ENCODE measurements around the gene TPMT.

Gene TPMT

DNA sequence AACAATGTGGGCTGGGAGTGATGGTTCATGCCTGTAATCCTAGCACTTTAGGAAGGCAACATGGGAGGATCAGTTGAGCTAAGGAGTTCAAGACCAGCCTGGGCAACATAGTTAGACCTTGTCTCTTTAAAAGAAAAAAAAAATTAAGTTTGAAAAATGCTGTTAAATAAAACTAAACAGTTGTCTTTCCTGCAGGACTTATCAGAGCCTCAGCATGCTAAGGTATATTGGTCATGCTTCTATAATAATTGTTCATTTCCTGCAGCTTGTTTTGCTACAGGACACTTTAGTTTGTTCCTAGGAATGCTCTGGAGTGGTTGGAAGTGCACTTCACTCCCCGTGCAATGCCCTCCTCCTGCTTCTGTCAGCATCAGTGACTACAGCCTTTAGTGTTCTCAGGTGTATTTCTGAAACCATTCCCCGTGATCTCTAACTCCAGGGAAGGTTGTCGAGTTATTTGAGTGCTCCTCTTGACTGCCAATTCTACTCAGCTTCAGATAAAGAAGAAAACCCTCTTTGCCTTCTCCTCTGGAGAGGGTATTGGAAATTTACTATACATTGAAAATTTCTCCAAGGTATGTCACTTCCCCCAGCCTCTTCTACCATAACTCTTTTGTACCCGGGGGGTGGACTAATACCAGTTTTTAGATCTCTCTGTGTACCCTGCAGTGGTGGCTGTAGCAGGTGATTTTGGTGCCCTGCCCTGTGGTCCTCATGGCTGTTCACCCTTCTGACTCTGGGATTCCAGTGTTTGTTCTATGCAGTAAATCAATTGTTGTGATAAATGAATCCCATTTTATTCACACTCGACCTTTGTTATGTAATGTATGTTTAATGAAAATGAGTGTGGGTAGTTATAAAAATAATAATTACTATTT, 66.2 kb downstream of the TPMT start:
- no peak for DNase-seq
- TF ChIP-seq, protein P1, sequence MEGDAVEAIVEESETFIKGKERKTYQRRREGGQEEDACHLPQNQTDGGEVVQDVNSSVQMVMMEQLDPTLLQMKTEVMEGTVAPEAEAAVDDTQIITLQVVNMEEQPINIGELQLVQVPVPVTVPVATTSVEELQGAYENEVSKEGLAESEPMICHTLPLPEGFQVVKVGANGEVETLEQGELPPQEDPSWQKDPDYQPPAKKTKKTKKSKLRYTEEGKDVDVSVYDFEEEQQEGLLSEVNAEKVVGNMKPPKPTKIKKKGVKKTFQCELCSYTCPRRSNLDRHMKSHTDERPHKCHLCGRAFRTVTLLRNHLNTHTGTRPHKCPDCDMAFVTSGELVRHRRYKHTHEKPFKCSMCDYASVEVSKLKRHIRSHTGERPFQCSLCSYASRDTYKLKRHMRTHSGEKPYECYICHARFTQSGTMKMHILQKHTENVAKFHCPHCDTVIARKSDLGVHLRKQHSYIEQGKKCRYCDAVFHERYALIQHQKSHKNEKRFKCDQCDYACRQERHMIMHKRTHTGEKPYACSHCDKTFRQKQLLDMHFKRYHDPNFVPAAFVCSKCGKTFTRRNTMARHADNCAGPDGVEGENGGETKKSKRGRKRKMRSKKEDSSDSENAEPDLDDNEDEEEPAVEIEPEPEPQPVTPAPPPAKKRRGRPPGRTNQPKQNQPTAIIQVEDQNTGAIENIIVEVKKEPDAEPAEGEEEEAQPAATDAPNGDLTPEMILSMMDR (IDR thresholded peaks at IDR 0.05; ENCODE audit: low read depth, low read length) = no peak
- Histone ChIP-seq H3K36me3 (no peaks in the 10 kb centered on the region), H3K27me3 (no peaks in the 10 kb centered on the region), H3K4me3 (ENCODE audit: low read depth, low read length) (no peak overlapping the region), H3K4me1 (no peaks in the 10 kb centered on the region), H3K9me3 (no peaks in the 10 kb centered on the region)

DNA sequence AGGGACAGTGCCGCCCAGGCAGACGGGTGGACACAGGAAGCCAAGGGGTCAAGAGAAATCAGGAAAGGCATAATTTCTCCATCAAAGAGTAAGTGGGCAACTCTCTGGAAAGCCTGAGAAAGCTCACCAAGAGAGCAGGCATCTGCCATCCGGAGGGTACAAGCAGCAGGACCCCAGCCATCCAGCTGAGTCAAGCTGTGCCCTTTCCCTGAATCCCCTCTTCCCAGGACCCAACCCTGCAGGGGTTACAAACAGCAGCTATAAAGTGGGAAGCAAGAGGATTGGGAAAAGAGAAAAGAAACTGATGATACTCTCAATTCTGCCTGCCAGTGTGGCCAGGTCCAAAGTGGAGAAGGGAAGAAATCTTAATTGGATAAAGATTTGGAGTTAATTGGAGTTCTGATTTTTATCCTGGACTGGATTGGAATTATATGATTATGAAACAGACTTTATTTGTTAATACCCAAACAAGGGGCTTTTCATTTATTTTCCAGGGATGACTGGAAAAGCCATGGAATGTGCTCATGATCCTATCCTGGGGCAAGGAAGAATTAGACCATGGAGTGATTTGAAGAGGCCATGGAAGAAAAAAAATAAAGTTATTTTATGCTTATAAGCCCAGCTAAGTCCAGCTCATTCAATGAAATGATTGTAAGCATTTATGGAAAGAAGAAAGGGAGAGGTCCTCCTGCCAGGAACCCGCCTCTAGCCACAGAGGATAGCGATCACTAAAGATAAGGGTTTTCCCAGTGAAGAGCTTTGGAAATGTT, 67.3 kb downstream of the TPMT start:
- no peaks in the 10 kb centered on the region for H3K27me3 ChIP-seq
- TF ChIP-seq, protein P1 (IDR thresholded peaks at IDR 0.05; ENCODE audit: low read depth, low read length) = no peak

DNA sequence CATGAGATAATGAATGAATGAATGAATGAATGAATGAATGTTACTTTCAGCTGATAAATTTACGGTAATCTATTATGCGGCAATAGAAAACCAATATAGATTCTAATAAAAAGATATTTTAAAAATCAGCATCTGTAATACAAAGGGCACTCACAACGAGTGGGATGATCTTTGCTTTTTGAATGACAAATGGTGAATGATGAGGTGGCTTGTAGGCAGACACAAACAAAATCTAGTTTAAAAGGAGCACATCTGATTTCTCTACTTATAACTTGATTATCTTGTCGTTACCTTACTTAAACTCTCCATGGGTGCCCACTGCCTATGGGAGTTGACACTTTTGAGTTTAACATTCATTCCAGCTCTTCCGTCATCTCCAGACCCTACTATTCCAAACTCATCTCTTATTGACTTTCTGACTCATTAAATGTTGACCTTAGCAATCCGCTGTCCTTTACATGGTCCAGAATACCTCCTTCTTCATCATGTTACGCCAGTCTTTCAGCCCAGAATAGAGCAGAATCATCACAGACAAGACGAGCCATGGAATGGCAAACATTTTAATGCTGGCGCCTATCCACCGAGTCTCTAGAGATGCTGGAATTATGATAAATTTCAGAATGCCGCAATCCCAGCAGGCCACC, 73.7 kb downstream of the TPMT start:
- no peak for DNase-seq
- TF ChIP-seq, protein P1 (IDR thresholded peaks at IDR 0.05; ENCODE audit: low read depth, low read length) = no peak
- H3K4me3 ChIP-seq (ENCODE audit: low read depth, low read length) = no peak overlapping the region
- H3K27me3 ChIP-seq = no peaks in the 10 kb centered on the region
- H3K4me1 ChIP-seq = no peaks in the 10 kb centered on the region
- H3K36me3 ChIP-seq = no peaks in the 10 kb centered on the region
- no peaks in the 10 kb centered on the region for H3K9me3 ChIP-seq

More for the DNA sequence above, 67.3 kb downstream of the TPMT start:
- no peak overlapping the region for H3K4me3 ChIP-seq (ENCODE audit: low read depth, low read length)
- H3K9me3 ChIP-seq = no peaks in the 10 kb centered on the region
- no peak for DNase-seq
- no peaks in the 10 kb centered on the region for H3K36me3 ChIP-seq
- no peaks in the 10 kb centered on the region for H3K4me1 ChIP-seq

DNA sequence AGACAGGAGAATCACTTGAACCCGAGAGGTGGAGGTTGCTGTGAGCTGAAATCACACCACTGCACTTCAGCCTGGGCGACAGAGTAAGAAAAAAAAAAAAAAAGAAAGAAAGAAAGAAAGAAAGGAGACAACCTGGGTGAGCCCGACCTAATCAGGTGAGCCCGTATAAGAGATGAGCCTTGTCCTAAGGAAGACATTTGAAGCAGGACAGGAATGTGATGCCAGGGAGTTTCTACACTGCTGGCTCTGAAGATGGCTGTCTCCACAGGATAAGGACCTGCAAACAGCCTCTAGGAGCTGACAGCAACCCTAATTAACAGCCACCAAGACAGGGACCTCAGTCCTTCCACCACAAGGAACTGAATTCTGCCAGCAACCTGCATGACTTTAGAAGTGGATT, 74.3 kb downstream of the TPMT start:
- Histone ChIP-seq H3K27me3 (no peaks in the 10 kb centered on the region), H3K4me1 (no peaks in the 10 kb centered on the region), H3K9me3 (no peaks in the 10 kb centered on the region), H3K4me3 (ENCODE audit: low read depth, low read length) (no peak overlapping the region), H3K36me3 (no peaks in the 10 kb centered on the region)
- TF ChIP-seq, protein P1 (IDR thresholded peaks at IDR 0.05; ENCODE audit: low read depth, low read length) = no peak
- DNase-seq = no peak

DNA sequence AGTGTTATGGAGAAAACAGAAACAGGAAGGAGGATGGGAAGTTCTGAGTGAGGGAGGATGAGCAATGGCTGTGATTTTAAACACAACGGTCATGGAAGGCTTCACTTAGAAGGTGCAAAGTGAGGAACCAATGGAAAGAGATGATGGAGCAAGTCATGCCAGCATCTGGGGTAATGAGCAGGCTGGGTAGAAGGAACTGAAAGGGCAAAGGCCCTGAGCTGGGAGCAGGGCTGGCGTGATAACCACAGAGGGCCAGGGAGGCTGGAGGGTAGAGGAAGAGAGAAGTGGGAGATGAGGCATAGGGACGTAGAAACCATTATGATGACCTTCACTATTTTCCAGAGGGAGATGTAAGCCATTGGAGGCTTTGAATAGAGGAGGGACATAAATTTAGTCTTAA, 76.0 kb downstream of the TPMT start:
- no peak for DNase-seq
- Histone ChIP-seq H3K4me3 (ENCODE audit: low read depth, low read length) (no peak overlapping the region), H3K4me1 (no peaks in the 10 kb centered on the region), H3K36me3 (no peaks in the 10 kb centered on the region), H3K27me3 (no peaks in the 10 kb centered on the region), H3K9me3 (no peaks in the 10 kb centered on the region)
- TF ChIP-seq, protein P1 (IDR thresholded peaks at IDR 0.05; ENCODE audit: low read depth, low read length) = no peak
